Peyer's patch (tissue), 4 donors: Measurements from ENCODE around the gene TMEM259. TPM values are rescaled to one million over a fixed set of nuclear protein-coding genes. Genes with fewer than 3 reads are reported as not detected.

Experiments
- DNase-seq, 3 donors: peaks; one replicate each; pipeline ENCODE4 v3.0.0-alpha.2; 2017 to 2019
- H3K27ac ChIP-seq, 4 donors: fragments of 200-600 bp; sonication (generic); one replicate each; pipeline ENCODE4 v1.5.1; 2016 to 2019
- H3K27me3 ChIP-seq, 2 donors: fragments of 200-600 bp; sonication (generic); one replicate each; pipeline ENCODE4 v1.5.1; 2019
- H3K36me3 ChIP-seq, 3 donors: fragments of 200-600 bp; sonication (generic); one replicate each; pipeline ENCODE4 v1.5.1; 2016 to 2019
- H3K4me1 ChIP-seq, 4 donors: fragments of 200-600 bp; sonication (generic); one replicate each; pipeline ENCODE4 v1.5.1; 2016 to 2019
- H3K4me3 ChIP-seq, 4 donors: fragments of 200-600 bp; sonication (generic); 1 replicate in 3 of 4; 2 replicates in 1 of 4; pipeline ENCODE4 v1.5.1; 2016 to 2019; ENCODE audit warnings: mild to moderate bottlenecking in 1 of 4
- H3K9me3 ChIP-seq, 4 donors: fragments of 200-600 bp; sonication (generic); one replicate each; pipeline ENCODE4 v1.5.1; 2016 to 2019; ENCODE audit warnings: mild to moderate bottlenecking in 1 of 4
- POLR2A ChIP-seq, 2 donors: fragments of 450-650 bp; IDR thresholded peaks; one replicate each; pipeline ENCODE4 v1.5.1; 2017; ENCODE audit warnings: antibody characterized with exemption in 2 of 2, mild to moderate bottlenecking in 2 of 2, moderate library complexity in 2 of 2
- total RNA-seq, 4 donors: library from RNA; depleted of rRNA; stranded (reverse); fragments of >200 nt; gene quantifications; one replicate each; pipeline ENCODE4 v1.1.0, GENCODE V29; 2016
- TF ChIP-seq, protein P1 (sequence below), 6 experiments: fragments of 450-650 bp in 4 of 6; fragments of 200-600 bp in 2 of 6; sonication (generic) in 1 of 6; IDR thresholded peaks; one replicate each; pipeline ENCODE4 v1.5.1; 2017 to 2019; ENCODE audit warnings: antibody characterized with exemption in 6 of 6, mild to moderate bottlenecking in 3 of 6, moderate library complexity in 1 of 6

The TMEM259 gene
- total RNA-seq, 4 donors from 2014 or later = 287 to 409 (median 366) TPM

DNA sequence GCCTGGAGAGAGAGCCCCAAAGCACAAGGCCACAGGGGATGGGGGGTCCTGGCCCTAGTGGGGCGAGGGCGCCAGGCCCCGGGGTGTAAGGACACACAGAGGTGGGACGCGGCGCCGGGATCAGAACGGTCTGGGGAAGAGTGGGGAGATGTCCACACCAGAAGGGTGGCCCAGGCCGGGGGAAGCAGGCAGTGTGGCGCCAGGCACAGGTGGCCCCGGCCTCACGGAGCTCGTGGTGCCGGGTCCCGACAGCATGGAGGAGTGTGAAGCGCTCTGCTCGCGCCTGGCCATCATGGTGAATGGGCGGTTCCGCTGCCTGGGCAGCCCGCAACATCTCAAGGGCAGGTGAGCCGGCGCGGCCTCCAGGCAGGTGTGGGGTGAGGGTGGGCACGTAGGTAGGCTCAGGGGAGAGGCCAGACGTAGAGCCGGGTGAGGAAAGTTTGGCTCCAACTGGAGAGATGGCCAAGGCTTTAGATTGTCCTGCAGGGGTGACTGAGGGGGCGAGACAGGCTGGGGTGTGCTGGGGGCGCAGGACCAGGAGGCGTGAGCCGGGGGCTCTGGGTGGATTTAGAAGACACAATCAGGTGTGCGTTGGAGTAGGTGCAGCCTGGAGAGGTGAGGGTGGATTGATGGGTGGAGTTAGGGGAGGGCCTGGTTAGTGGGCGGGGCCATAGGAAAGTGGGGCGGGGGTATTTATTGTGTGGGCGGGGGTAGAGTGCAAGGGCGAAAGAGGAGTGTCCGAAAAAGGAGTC lies 43.2 kb upstream of the TMEM259 start:
- peaks cover 0 to 40% (median 25%) of the 10 kb centered on the region in 4 donors for H3K4me1 ChIP-seq
- H3K9me3 ChIP-seq = no peaks in the 10 kb centered on the region
- H3K27me3 ChIP-seq = peaks cover 0 to 21% of the 10 kb centered on the region in 2 donors
- H3K4me3 ChIP-seq = no peak overlapping the region
- DNase-seq = no peak
- TF ChIP-seq, protein P1, sequence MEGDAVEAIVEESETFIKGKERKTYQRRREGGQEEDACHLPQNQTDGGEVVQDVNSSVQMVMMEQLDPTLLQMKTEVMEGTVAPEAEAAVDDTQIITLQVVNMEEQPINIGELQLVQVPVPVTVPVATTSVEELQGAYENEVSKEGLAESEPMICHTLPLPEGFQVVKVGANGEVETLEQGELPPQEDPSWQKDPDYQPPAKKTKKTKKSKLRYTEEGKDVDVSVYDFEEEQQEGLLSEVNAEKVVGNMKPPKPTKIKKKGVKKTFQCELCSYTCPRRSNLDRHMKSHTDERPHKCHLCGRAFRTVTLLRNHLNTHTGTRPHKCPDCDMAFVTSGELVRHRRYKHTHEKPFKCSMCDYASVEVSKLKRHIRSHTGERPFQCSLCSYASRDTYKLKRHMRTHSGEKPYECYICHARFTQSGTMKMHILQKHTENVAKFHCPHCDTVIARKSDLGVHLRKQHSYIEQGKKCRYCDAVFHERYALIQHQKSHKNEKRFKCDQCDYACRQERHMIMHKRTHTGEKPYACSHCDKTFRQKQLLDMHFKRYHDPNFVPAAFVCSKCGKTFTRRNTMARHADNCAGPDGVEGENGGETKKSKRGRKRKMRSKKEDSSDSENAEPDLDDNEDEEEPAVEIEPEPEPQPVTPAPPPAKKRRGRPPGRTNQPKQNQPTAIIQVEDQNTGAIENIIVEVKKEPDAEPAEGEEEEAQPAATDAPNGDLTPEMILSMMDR (IDR thresholded peaks at IDR 0.05) = no peak
- TF ChIP-seq POLR2A (IDR thresholded peaks at IDR 0.05) = no peak
- H3K36me3 ChIP-seq = no peaks in the 10 kb centered on the region
- H3K27ac ChIP-seq = no peak overlapping the region

DNA sequence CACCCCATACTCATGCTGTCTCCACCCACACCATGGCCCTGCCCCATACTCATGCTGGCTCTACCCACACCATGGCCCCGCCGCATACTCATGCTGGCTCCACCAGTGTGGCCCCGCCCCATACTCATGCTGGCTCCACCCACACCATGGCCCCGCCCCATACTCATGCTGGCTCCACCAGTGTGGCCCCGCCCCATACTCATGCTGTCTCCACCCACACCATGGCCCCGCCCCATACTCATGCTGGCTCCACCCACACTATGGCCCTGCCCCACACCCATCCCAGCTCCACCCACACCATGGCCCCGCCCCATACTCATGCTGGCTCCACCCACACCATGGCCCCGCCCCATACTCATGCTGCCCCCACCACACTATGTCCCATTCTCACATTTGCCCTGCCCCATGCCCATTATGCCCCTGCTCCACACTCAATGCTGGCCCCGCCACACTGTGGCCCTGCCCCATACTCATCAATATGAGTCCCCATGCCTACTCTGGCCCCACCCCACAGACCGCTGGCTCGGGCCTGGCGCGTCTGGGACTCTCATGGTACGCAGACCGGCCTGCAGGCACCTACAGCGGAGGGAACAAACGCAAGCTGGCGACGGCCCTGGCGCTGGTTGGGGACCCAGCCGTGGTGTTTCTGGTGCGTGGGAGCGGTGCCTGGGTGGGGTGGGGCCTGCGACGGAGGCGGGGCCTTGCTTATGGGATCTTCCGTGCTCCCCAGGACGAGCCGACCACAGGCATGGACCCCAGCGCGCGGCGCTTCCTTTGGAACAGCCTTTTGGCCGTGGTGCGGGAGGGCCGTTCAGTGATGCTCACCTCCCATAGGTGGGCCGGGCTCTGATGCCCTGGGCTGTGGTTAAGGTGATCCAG lies 42.3 kb upstream of the TMEM259 start:
- H3K4me3 ChIP-seq = no peak overlapping the region
- DNase-seq = no peak
- peaks cover 0 to 17% of the 10 kb centered on the region in 2 donors for H3K27me3 ChIP-seq
- H3K36me3 ChIP-seq = no peaks in the 10 kb centered on the region
- no peak overlapping the region for H3K27ac ChIP-seq
- H3K4me1 ChIP-seq = peaks cover 0 to 36% (median 25%) of the 10 kb centered on the region in 4 donors
- TF ChIP-seq, protein P1 (IDR thresholded peaks at IDR 0.05) = no peak
- no peak for TF ChIP-seq POLR2A (IDR thresholded peaks at IDR 0.05)
- peaks cover 0 to 7% (median 0%) of the 10 kb centered on the region in 4 donors for H3K9me3 ChIP-seq

DNA sequence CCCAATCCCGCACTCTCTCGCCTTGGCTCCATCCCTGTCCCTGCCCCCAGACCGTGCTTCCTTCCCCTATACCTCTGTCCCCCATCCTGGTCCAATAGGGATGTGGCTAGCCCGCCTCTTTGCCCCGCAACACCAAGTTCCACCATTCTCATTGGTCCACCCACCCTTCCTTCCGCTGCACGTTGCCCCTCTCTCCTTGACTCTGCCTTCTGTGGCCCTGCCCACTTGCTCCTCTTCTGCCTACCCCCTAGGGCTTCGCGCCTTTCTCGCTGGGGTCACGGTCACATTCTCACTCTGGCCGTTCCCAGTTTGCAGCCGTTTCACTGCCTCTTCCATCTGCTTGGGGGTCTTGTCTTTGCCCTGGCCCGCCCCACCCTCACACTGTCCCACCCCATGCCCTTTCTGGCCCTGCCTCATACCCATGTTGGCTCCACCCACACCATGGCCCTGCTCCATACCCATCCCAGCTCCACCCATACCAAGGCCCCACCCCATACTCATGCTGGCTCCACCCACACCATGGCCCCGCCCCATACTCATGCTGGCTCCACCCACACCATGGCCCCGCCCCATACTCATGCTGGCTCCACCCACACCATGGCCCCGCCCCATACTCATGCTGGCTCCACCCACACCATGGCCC lies 41.6 kb upstream of the TMEM259 start:
- Histone ChIP-seq H3K4me3 (no peak overlapping the region), H3K9me3 (peaks cover 0 to 7% (median 0%) of the 10 kb centered on the region in 4 donors), H3K27me3 (peaks cover 0 to 11% of the 10 kb centered on the region in 2 donors), H3K27ac (no peak overlapping the region), H3K4me1 (peaks cover 0 to 35% (median 25%) of the 10 kb centered on the region in 4 donors), H3K36me3 (no peaks in the 10 kb centered on the region)
- no peak for DNase-seq
- TF ChIP-seq, protein P1 (IDR thresholded peaks at IDR 0.05) = no peak
- TF ChIP-seq POLR2A (IDR thresholded peaks at IDR 0.05) = no peak

DNA sequence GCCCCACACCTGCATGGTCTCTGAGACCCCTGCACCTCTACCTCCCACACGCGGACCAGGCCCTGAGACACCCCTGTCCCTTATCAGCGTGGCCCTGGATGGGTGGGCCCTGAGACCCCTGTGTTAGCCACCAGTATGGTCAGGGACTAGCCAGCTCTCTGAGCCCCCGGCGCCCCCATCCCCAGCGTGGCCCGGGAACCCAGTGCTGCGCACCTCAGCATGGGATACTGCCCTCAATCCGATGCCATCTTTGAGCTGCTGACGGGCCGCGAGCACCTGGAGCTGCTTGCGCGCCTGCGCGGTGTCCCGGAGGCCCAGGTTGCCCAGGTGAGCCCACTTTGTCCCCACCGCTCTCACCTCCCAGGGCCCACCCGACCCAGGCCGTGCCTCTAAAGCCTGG lies 41.1 kb upstream of the TMEM259 start:
- no peak for TF ChIP-seq POLR2A (IDR thresholded peaks at IDR 0.05)
- TF ChIP-seq, protein P1 (IDR thresholded peaks at IDR 0.05) = no peak
- H3K4me1 ChIP-seq = peaks cover 0 to 30% (median 24%) of the 10 kb centered on the region in 4 donors
- DNase-seq = no peak
- peaks cover 0 to 6% of the 10 kb centered on the region in 2 donors for H3K27me3 ChIP-seq
- H3K36me3 ChIP-seq = no peaks in the 10 kb centered on the region
- peaks cover 0 to 10% (median 0%) of the 10 kb centered on the region in 4 donors for H3K9me3 ChIP-seq
- no peak overlapping the region for H3K27ac ChIP-seq
- H3K4me3 ChIP-seq = no peak overlapping the region

DNA sequence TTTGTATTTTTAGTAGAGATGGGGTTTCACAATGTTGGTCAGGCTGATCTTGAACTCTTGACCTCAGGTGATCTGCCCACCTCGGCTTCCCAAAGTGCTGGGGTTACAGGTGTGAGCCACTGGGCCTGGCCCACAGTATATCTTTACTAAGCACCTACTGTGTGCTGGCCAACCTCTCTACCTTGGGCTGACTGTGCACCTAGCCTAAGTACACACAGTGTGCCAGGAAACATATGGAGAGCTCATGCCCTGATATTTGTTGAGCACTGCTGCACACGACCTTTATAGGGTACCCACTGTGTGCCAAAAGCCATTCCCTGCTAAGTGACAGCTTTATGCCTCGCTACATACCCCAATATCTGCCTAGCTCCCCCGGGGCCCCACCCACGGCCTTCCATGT lies 39.8 kb upstream of the TMEM259 start:
- H3K9me3 ChIP-seq = peaks cover 0 to 12% (median 3%) of the 10 kb centered on the region in 4 donors
- H3K27ac ChIP-seq = no peak overlapping the region
- H3K36me3 ChIP-seq = no peaks in the 10 kb centered on the region
- no peak overlapping the region for H3K4me3 ChIP-seq
- TF ChIP-seq, protein P1 (IDR thresholded peaks at IDR 0.05) = no peak
- no peak for TF ChIP-seq POLR2A (IDR thresholded peaks at IDR 0.05)
- H3K27me3 ChIP-seq = no peaks in the 10 kb centered on the region
- H3K4me1 ChIP-seq = peaks cover 0 to 17% (median 12%) of the 10 kb centered on the region in 4 donors
- no peak for DNase-seq
